SJCRH30 (cell line): ENCODE measurements around the gene FAM227A. TPM values are rescaled to one million over a fixed set of nuclear protein-coding genes. Genes with fewer than 3 reads are reported as not detected.
A peak's percentile ranks its signal among the peaks of the same experiment; 100 is the strongest.

Source experiments
- DNase-seq, 2 experiments: peaks; one replicate each; pipeline ENCODE4 v3.0.0-alpha.2; 2015 to 2020
- H3K27ac ChIP-seq: fragments of 250-450 bp; sonication (Bioruptor Pico); 2 replicates; pipeline ENCODE4 v1.5.1; 2020; ENCODE audit warnings: mild to moderate bottlenecking, moderate library complexity
- H3K27me3 ChIP-seq: fragments of 250-450 bp; sonication (Bioruptor Pico); 2 replicates; pipeline ENCODE4 v1.5.1; 2020; ENCODE audit warnings: mild to moderate bottlenecking, moderate library complexity
- H3K36me3 ChIP-seq: fragments of 250-450 bp; sonication (Bioruptor Pico); 2 replicates; pipeline ENCODE4 v1.5.1; 2020; ENCODE audit warnings: mild to moderate bottlenecking, moderate library complexity
- H3K4me1 ChIP-seq: fragments of 250-450 bp; sonication (Bioruptor Pico); 2 replicates; pipeline ENCODE4 v1.5.1; 2020; ENCODE audit warnings: mild to moderate bottlenecking, moderate library complexity
- H3K4me3 ChIP-seq: fragments of 250-450 bp; sonication (Bioruptor Pico); 2 replicates; pipeline ENCODE4 v1.5.1; 2020; ENCODE audit warnings: mild to moderate bottlenecking, moderate library complexity
- H3K9me3 ChIP-seq: fragments of 250-450 bp; sonication (Bioruptor Pico); replicated peaks from 2 replicates; pipeline ENCODE4 v1.5.1; 2020; ENCODE audit warnings: mild to moderate bottlenecking, moderate library complexity
- total RNA-seq: library from RNA; depleted of rRNA; stranded (reverse); fragments of >200 nt; shearing (Covaris generic); gene quantifications from 2 replicates; pipeline ENCODE4 v1.2.3, GENCODE V29; 2014; rRNA removed

FAM227A gene
- total RNA-seq = 0.47 and 0.66 TPM in 2 replicates

DNA sequence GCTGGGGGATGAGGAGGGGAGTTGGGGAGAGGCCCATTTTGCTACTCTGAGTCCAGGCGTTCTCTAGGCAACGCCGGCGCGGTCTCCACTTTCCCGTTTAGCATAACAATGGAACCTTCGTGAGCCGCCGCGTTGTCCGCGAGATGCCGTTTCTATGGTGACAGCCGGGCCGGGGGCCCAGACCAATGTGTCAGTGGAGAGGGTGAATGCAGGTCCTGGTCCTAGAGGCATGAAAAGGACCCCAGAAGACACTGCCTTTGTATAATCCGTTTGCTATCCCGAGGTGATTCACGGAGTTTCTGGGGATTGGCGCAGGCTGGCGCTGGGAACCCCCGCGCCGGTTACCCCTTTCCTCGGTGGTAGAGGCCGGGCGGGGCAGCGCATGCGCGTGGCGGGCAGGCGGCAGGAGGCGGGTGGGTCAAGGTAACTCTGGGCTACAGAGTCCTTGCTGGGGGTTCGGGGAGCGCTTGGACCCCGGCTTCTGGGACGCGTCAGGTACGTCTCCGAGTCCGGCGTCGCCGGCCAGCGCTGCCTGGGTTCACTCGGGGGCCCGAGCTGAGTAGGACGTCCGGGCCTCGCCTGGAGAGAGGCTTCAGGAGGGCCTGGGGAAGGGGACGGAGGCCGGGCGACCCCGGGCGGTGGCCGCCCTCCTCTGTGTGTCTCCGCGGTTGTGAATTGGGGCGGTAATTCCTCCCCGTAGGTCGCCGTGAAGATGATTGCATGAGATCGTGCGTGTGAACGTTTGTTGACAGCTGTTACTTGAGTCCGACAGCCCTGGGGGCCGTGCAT, at the start of gene FAM227A, which contains the start of gene CBY1:
Gene FAM227A (minus strand): TSS at position 137 of the 789 bp plus-strand sequence. CDS start 6,224 bp downstream, outside the sequence.
Gene CBY1 (plus strand): TSS at position 383 of the 789 bp plus-strand sequence. CDS start 11,417 bp downstream, outside the sequence.
- Histone ChIP-seq H3K4me1 (no peaks in the 10 kb centered on the region; the same call in 1 of the 2 replicates), H3K27ac (peak within 1 kb of the TSS; percentile 93), H3K36me3 (no peaks in the 10 kb centered on the region), H3K27me3 (no peaks in the 10 kb centered on the region), H3K9me3 (no peaks in the 10 kb centered on the region), H3K4me3 (peak within 1 kb of the TSS; percentile 77)
- peak; percentile 82 to 84 for DNase-seq

DNA sequence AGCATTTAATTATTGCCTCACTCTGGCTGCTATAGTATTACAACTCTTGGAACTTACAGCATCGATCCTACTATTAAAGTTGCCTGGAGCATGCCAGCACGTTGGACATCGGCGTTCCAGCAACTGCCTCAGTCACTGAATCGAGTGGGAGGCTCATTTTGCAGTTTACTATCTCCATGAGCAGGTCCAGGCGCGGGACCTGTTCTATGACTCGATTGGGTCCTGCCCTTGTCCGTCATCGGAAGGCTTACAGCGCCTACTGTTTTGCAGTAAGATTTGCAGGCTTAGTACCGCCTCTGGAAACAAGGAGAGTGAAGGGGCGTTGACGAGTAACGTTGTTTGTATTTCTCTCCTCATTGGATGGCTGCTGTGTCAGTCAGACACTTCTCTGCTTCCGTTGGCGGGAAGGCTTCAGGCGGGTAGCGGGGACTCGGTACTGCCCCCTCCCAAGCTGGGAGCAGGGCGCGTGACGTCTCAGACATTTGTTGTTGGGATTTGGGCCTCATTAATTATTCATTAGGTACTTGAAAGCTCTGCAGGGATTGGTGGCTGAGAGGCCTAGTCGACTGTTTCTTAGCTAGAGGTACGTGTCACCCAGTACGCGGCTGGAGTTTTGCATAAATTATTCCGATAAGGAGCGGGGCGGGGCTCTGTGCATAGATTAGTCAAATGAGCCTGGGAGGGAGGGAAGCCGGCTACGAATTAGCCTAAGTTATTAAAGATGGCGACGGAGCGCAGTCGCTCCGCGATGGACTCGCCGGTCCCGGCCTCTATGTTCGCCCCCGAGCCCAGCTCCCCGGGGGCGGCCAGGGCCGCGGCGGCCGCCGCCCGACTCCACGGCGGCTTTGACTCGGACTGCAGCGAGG, 49.3 kb upstream of the FAM227A start, which contains the start of gene GTPBP1:
Gene GTPBP1 (plus strand): TSS at position 710 of the 866 bp plus-strand sequence. CDS start 12 bp downstream, at position 722.
- Histone ChIP-seq H3K36me3 (no peaks in the 10 kb centered on the region; the same call in 1 of the 2 replicates), H3K4me1 (peaks cover 9% of the 10 kb centered on the region), H3K9me3 (no peaks in the 10 kb centered on the region), H3K27ac (peak within 1 kb of the TSS; percentile 48), H3K27me3 (no peaks in the 10 kb centered on the region), H3K4me3 (peak within 1 kb of the TSS; percentile 77)
- DNase-seq = peak; percentile 99

DNA sequence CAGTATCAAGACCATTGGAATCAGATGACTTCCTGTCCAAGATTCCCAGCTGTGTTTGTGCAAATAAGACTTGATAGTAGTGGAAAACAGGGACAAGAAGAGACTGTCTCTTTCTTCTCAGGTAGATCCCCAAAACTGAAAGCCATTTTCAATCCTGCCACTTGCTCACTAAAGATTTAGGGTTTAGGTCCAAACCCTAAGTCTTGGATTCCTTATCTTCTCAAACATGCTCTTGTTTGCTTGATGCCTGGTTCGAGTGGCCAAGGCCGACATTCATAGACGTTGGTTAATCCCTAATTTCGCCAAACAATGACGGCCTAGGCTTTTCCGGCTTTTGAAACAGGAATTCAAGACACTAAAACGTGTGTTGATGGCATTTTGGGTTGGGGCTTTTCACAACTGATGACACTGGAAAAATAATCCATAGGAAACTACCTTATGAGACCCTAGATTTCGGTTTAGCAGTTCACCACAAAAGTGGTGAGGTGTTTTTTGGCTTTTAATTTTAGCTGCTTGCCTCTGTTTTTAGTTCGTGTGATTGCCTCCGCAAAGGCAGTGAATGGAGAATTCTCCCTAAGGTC, 48.6 kb upstream of the FAM227A start:
- Histone ChIP-seq H3K27ac (peak overlapping the region; percentile 8; the same call in 1 of the 2 replicates), H3K4me3 (peak overlapping the region; percentile 45), H3K9me3 (no peaks in the 10 kb centered on the region), H3K4me1 (peaks cover 9% of the 10 kb centered on the region), H3K36me3 (no peaks in the 10 kb centered on the region), H3K27me3 (no peaks in the 10 kb centered on the region)
- DNase-seq = peak in 1 of 2 experiments; percentile 19

DNA sequence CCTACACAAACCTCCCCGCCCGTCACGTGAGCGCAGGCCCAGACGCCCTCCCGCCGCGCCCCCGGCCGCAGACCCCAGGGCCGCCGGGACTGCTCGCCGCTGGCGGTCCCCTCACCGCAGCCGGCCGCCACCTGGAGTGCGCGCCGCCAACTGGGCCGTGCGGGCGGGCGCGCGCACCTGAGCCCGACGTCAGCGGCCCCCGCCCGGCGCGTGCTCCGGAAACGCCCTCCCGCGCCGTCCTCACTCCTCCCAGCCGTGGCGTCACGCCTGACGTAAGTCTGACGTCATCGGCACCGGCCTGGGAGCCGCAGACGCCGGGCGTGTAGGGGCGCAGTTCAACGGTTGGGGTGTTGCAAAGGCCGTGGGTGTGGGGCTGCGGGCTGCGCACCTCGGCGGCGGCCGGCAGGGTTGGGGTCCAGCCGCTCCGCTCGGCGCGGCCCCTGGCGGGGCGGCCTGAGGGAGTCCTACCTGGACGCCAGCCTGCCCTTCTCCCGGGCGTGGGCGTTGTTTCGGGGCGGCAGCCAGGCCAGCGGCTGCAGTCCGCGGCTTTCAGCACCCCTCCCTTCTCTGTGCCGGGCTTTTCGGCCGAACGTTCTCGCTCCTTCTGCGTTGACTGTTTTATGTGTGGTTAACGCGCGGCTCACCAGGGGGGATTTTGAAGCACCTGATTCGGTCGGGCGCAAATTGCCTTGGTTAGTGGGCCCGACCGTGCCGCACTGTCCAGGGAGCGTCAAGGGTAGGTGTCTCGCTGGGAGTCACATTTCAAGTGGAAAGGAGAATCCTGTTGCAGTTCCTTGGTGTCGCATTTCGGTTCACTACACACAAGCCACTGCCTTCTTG, 44.8 kb upstream of the FAM227A start, which contains the start of gene JOSD1:
Gene JOSD1 (minus strand): TSS at position 155 of the 840 bp plus-strand sequence. CDS start 956 bp downstream, outside the sequence.
- peak within 1 kb of the TSS; percentile 95 for H3K4me3 ChIP-seq
- H3K4me1 ChIP-seq = peaks cover 3% of the 10 kb centered on the region; the same call in 1 of the 2 replicates
- H3K9me3 ChIP-seq = no peaks in the 10 kb centered on the region
- no peaks in the 10 kb centered on the region for H3K27me3 ChIP-seq
- peak within 1 kb of the TSS; percentile 50; the same call in 1 of the 2 replicates for H3K27ac ChIP-seq
- peak; percentile 86 to 88 for DNase-seq
- no peaks in the 10 kb centered on the region for H3K36me3 ChIP-seq

DNA sequence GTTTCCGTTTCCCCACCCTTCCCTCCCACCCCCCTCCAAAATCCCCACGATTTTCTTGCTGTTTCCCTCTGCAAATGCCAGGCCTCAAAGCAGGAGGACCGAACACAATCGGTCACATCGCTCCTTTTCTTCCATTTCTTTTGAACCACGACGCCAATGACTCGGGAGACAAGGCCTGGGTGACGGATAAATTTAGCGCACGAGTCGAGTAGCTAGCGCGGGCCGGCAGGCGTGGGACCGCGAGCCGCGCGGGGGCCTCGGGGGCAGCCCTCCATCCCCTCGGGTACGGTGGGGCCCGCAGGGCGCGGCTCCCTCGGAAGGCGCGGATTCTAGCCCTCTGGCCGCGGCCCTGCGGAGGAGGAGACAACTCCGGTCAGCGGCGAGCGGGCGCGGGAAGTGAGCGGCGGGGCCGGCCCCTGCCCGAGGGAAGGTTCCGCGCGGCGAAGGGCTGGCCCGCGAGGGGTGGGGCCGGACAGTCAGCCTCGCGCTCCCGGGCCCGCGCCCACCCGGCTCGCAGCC, 44.1 kb upstream of the FAM227A start:
- Histone ChIP-seq H3K27me3 (no peaks in the 10 kb centered on the region), H3K36me3 (no peaks in the 10 kb centered on the region), H3K27ac (peak overlapping the region; percentile 50; the same call in 1 of the 2 replicates), H3K4me3 (peak overlapping the region; percentile 95), H3K4me1 (peaks cover 3% of the 10 kb centered on the region; the same call in 1 of the 2 replicates), H3K9me3 (no peaks in the 10 kb centered on the region)
- peak; percentile 60 to 63 for DNase-seq

DNA sequence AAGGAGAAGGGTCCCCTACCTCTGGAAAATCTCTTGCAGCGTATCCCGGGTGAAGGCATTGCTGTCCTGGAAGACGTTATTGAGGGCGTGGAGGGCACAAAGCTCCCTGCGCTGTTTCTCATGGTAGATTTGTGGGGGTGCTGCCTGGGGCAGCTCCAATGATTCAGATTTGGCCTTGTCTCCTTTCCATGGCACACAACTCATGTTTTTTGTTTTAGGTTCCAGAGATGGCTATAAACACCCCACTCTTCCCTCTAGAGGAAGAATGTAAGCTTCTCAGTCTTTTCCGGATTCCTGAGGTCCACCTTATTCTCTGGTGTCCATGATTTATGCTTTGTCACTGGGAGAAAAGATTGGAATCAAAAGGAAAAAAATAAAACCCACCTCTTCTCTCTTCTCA, 43.6 kb upstream of the FAM227A start:
- peak overlapping the region; percentile 95 for H3K4me3 ChIP-seq
- H3K9me3 ChIP-seq = no peaks in the 10 kb centered on the region
- H3K4me1 ChIP-seq = peaks cover 3% of the 10 kb centered on the region; the same call in 1 of the 2 replicates
- DNase-seq = peak in 1 of 2 experiments; percentile 9
- no peaks in the 10 kb centered on the region for H3K27me3 ChIP-seq
- H3K36me3 ChIP-seq = no peaks in the 10 kb centered on the region
- no peak overlapping the region; the same call in 1 of the 2 replicates for H3K27ac ChIP-seq

DNA sequence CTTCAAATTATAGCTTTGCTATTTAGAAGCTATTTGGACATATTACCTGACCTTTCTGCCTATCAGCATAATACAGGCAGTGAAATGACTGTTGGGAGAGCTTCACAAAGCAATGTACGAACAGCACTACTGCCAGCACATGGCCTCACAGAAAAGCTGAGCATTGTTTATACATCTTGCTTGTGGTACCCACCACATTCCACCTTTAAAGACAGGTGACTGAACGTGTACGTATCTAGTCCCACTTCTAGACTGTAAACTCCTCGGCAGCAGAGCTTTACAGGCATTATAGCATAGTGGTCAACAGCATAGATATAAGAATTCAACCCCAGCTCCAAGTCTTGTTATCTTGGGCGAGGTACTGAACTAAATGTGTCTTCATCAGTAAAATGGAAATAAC, 43.0 kb upstream of the FAM227A start:
- Histone ChIP-seq H3K4me3 (peak overlapping the region; percentile 95), H3K27ac (no peak overlapping the region), H3K9me3 (no peaks in the 10 kb centered on the region), H3K36me3 (no peaks in the 10 kb centered on the region), H3K27me3 (no peaks in the 10 kb centered on the region), H3K4me1 (no peaks in the 10 kb centered on the region; the same call in 1 of the 2 replicates)
- no peak for DNase-seq

DNA sequence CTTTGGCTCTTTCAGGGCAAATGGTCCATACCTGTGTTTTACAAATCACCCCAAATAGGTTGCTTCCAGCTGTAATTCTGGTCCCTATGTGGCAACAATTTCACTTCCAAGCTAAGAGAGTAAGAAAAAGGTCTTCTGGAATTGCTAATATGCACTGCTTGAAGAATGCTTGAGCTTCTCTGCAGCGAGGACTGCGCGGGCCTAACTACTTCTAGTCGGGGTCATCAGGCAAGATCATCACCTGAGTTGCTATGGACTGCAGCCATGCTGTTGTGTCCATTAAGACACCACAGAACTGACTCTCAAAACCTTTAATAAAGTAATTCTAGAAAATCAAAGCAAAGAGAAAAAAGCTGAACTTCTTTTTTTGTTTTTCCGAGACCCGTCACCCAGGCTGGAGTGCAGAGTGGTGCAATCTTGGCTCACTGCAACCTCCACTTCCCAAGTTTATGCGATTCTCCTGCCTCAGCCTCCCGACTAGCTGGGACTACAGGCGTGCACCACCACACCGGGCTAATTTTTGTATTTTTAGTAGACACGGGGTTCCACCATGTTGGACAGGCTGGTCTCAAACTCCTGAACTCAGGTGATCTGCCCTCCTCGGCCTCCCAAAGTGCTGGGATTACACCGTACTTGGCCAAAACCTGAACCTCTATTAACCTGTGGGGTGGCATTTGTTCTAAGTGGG, 42.4 kb upstream of the FAM227A start:
- no peak for DNase-seq
- H3K27me3 ChIP-seq = no peaks in the 10 kb centered on the region
- H3K4me1 ChIP-seq = no peaks in the 10 kb centered on the region; the same call in 1 of the 2 replicates
- no peaks in the 10 kb centered on the region for H3K36me3 ChIP-seq
- no peak overlapping the region for H3K27ac ChIP-seq
- H3K9me3 ChIP-seq = no peaks in the 10 kb centered on the region
- H3K4me3 ChIP-seq = no peak overlapping the region

DNA sequence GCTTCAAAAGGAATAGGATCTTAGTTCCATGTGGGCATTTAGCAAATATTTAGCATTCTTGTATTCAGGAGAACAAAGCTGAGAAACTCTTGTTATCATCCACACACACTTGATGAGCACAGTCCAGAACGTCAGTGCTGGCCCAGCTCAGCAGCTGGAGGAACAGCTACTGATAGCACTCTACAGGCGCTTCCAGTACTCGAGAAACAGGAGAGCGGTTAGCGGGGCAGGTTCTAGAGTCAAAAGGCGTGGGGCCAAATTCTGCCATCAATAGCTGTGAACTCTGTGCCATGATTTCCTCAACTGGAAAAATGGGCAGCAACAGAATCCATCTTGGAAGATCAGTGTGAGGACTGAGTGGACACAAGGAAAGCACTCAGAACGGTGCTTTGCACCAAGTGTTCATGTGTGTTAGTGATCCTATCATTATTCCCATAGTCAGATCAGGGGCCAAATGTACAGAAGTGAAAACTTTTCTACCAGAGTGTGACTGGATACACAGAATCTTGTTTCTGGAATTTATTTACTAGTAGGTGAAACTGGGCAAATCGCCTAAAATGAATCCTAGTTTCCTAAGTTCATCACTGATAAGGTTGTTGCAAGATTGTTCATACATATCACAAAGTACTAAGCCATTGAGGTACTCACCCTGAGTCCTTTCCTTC, 41.4 kb upstream of the FAM227A start:
- Histone ChIP-seq H3K27ac (no peak overlapping the region), H3K27me3 (no peaks in the 10 kb centered on the region), H3K36me3 (no peaks in the 10 kb centered on the region), H3K9me3 (no peaks in the 10 kb centered on the region), H3K4me1 (no peaks in the 10 kb centered on the region; the same call in 1 of the 2 replicates), H3K4me3 (no peak overlapping the region)
- no peak for DNase-seq

DNA sequence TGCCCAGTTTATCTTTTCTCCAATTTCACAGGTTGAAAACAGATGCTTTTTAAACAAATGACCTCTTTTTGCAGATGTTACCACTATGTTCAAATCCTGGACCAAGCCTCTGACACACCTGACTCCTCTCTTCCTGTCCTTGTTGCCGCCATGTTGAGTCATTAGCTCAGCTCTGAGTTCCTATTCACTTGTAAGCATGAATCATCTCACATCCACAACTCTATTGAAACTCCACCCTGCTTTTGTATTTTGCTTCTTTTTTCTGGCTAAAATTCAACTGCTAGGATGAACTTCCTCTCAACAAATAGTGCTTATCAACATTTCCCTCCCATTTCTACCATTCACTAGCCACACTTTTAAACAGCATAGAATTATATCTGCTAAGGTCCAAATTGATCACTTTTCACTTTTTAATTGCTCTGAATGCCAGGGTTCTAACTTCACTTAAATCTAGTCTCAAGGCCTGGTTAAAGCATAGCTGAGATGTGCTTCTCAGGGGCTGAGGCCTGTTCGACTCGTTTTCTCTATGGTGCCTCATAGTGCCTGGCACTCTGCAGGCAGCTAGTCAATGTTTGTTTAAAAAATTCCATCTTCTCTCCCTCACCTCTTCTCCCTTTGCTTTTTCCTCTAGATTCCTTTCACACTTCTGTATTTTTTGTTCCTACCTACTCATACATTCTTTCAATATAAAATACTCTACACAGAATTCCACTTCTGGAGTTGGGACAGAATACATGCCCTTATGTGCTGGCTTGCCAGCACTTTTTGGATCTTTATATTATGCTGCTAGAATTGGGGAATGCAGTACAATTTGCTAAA, 40.6 kb upstream of the FAM227A start:
- no peaks in the 10 kb centered on the region for H3K36me3 ChIP-seq

DNA sequence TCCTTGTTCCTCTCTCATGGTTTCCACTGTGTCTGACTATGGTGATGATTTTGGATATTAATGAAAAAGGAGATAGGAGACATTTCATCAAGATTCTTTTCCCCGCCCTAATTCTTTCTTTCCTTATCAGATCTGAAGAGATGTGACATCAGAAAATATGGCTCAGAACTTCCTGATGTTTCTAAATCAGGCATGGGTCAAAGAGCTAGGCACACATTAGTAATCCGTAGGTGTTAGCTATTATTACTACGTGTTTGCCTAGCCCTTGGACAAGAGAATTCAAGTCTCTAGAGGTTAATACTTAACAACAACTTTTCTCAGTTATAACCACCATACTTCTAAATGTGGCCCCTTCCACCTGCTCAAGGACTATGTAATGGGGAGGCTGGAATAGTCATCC, 38.7 kb upstream of the FAM227A start:
- Histone ChIP-seq H3K36me3 (no peaks in the 10 kb centered on the region), H3K27me3 (no peaks in the 10 kb centered on the region), H3K9me3 (no peaks in the 10 kb centered on the region), H3K4me3 (no peak overlapping the region), H3K4me1 (no peaks in the 10 kb centered on the region; the same call in 1 of the 2 replicates), H3K27ac (no peak overlapping the region)
- no peak for DNase-seq

More for the DNA sequence above, 40.6 kb upstream of the FAM227A start:
- H3K27ac ChIP-seq = no peak overlapping the region
- H3K4me3 ChIP-seq = no peak overlapping the region
- no peak for DNase-seq
- H3K27me3 ChIP-seq = no peaks in the 10 kb centered on the region
- no peaks in the 10 kb centered on the region for H3K9me3 ChIP-seq
- no peaks in the 10 kb centered on the region; the same call in 1 of the 2 replicates for H3K4me1 ChIP-seq

DNA sequence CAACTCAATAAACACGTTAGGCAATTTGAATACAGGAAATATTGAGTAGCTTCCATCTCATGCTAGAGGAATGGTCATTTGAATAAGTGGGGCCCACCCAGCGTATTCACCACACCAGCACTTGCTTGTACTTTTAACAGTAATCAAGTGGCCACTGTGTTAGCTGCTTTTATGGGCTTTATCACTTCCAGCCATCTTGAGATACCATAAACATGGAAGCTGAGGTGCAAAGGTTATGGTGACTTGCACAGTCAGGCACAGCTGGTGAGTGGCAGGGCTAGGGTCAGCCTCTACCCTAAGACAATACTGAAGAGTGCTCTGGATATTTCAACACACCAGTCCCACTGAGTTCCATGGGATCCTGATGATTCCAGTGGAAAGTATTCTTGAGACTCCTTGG, 37.9 kb upstream of the FAM227A start:
- no peak for DNase-seq
- no peak overlapping the region for H3K4me3 ChIP-seq
- no peaks in the 10 kb centered on the region; the same call in 1 of the 2 replicates for H3K4me1 ChIP-seq
- no peak overlapping the region for H3K27ac ChIP-seq
- H3K9me3 ChIP-seq = no peaks in the 10 kb centered on the region
- no peaks in the 10 kb centered on the region for H3K36me3 ChIP-seq
- H3K27me3 ChIP-seq = no peaks in the 10 kb centered on the region
